Glomerular endothelial cell (primary cell): Measurements from ENCODE around the gene SIPA1L3. TPM values are rescaled to one million over a fixed set of nuclear protein-coding genes. Genes with fewer than 3 reads are reported as not detected.
"Not testable (repeated sequence)": the region's sequence is repeated elsewhere in the genome, so short reads cannot be mapped to it uniquely, and the experiment has no call there.

ENCODE experiments used
- DNase-seq: peaks from one replicate; pipeline ENCODE4 v3.0.0-alpha.2; 2011; ENCODE audit warnings: low read depth, low spot score; ENCODE audit errors: extremely low read depth
- total RNA-seq: library from RNA; depleted of rRNA; stranded (reverse); fragments of >200 nt; gene quantifications from 2 replicates; pipeline ENCODE4 v1.2.3, GENCODE V29; 2015

The SIPA1L3 gene
- total RNA-seq, 1 donor from 2014 or later = 64.8 TPM

DNA sequence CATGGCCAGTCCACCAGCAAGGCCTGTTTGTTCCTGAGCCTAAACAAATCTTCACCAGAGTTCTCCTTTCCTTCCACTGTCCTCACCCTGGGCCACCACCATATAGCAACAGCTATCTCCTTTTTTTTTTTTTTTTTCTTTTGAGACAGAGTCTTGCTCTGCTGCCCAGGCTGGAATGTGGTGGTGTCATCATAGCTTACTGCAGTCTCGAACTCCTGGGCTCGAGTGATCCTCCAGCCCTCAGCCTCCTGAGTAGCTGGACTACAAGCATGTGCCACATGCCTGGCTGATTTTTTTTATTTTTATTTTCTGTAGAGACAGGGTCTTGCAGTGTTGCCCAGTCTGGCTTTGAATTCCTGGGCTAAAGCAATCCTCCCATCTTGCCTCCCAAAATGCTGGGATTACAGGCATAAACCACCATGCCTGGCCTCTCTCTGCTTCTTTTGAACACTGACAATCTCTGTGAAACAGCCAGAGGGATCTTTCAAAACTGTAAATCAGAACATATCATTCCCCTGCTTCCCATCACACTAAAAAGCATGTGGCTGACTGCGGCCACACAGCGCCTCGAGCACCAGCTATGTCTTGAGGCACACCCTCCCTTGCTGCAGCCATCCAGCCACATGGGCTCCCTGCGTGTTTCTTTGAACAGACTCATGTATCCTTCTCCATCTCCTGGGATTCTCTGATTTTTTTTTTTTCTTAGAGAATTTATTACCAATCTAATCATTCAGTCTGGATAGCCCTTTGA lies 110.6 kb downstream of the SIPA1L3 start:
- no peak for DNase-seq

- DNase-seq = no peak
These were observed 111.8 kb downstream of the SIPA1L3 start for GRCh38 chr19:38018694-38019395.

DNA sequence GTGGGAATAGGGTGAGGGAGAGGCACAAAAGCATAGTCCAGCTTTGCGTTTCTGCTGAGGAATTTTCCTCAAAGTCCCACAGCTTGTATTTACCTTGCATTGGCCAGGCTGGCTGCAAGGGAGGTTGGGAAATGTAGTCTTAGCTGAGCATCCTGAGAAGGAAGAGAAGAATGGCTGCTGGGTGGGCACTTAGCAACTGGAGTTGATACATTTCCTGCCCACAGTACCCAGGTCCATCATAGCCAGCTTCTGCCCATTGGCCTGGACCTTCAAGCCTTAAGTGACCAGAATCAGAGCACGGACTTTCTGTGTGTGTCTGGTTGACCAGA lies 112.4 kb downstream of the SIPA1L3 start:
- DNase-seq = no peak

DNA sequence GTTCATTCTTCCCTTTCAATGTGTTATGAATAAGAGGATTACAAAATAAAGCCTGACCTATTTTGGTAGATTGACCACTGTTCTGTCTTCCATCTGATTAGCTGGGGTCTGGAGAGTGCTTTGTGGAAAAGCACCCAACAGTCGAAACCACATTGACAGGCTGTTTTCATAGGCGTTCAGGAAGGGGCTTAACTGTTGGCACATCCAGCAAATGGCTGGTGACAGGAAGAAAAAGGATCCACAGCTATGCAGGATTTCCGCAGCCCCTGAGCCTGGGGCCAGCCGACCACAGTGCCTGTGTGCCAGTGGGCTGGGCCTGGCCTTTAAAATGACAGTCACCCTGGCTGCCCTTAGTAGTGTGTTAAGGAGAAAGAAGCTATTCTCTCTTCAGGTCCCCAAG lies 113.3 kb downstream of the SIPA1L3 start:
- no peak for DNase-seq

DNA sequence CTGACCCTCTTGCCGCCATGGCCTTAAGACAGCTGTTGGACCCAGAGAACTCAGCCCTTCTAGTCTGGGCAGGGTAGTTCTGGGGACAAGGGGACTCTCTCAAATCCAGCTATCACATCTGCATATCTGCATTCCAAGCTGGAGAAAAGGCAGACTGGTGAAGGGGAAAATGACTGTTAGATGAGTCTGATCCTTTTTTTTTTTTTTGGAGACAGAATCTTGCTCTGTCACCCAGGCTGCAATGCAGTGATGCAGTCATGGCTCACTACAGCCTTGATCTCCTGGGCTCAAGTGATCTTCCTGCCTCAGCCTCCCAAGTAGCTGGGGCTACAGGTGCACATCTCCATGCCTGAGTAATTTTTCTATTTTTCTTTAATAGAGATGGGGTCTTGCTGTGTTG lies 114.3 kb downstream of the SIPA1L3 start:
- DNase-seq = no peak

DNA sequence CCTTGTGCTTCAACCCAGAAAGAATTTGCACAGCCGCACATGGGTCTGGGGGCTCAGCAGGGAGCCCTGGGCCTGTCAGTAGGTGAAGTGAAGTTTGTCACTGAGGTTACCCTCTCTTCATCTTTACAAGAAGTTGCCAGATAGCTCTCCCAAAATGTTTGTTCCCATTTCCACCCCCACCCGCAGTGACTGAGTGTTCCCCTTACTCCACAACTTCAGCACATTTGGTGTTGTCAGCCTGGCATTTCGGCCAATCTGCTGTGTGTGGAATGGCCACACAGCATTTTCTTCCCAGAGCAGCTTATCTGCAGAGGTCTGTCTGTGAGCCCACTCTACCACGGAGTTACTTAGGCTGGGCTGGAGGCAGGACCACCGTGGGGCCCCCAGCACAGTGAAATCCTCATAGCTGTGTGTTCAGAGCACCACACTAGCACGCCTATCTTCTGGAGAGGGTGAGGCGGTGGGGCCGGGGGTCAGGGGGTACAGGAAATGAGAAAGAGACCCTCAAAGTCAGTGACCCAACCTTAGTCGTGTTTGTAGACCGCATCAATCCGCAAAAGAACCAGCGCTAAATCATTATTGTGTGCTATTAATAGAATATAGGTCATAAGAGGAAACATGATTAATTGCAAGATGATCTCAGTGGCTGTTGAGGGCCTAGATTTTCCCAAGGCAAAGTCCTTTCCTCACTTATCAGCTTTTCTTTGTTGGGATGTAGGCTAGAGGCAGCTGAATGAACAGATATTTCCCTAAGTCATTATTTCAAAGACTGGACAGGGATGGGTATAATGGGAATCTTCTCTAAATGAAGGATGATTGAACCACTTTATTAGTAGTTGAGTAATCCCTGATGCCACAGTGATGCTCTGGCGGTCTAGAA lies 116.0 kb downstream of the SIPA1L3 start:
- no peak for DNase-seq

GRCh38 chr19:38023671-38024541 lies 116.9 kb downstream of the SIPA1L3 start:
- DNase-seq = no peak

DNA sequence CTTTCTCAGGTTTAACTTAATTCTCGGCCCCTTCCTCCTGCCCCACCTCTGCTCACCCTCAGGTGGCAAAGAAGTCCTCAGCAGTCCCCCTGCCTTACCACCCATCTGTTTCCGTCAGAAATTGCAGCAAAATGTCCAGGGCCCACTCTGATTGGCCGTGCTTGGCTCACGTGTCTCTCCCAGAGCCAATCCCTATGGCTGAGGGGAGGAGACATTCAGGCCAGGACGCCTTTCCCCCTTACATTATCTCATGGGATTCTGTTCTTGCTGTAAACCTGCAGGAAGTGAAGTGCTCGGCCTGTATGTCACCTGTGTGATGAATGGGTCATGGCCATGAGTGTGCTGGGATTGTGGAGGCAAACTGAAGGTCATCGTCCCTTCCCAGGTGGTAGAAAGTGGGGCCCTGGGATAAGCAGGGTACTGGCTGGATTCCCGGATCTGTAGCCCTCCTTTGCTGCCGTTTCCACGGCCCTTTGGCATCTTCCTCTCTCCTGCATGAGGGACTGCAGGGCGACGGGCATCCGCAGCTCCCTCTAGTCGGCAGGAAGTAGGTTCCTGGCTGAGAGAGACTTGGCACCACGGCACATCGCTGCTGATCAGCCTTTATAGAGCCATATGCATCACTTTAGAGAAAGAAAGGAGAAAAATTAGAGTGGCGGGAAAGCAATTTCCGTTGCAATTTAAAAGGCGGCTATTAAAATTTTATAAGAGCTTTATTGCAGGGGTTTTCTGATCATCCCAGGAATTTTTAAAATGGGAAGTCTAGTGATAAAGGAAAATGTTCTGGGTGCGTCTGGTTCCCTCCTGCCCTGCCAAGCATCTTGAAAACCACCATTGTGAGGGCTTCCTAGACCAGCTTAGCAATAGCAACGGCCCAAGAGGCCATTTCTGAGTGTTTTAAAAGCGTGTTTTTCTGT lies 118.2 kb downstream of the SIPA1L3 start:
- no peak for DNase-seq

DNA sequence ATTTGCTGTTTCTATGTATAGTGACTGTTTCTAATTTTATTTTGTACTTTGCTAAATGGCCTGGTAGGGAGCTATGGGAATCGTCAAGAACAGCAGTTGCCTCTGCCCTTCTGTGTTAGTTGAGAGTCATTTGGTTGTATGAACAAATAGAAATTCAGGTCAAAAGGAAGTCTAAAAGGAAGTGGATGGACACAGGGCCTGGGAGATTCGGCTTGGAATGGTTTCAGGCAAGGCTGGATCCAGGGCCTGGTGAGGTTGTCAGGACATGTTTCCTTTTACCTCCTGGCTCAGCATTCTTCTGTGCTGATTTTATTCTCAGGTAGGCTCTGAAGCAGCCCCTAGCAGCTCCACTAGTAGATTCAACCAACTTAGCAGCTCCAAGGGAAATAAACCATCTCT lies 118.9 kb downstream of the SIPA1L3 start:
- DNase-seq = no peak

DNA sequence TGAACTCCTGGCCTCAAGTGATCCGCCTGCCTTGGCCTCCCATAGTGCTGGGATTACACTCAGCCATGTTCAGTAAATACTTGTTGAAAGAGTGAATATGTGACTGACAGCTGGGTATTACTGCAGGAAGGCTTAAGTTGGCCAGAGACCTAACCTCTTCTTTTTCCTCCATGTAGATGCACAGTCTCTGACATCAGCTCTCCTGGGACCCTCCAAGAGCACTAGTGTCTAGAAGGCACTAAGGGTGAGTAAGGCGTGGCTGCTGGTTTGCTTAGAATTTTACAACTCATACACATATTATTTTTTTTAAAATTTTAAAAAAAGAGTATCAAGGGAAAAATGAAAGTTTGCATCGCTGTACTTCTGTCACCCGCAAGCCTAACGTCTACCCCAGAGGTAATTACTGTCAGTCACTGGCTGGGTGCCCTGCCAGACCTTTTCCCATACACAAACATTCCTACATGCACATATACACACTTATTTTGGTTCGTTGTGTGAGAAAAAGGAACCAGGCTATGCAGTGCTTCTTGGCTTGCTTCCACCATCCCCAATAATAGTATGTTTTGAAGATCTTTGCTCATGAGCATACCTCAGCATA lies 122.0 kb downstream of the SIPA1L3 start:
- DNase-seq = no peak

DNA sequence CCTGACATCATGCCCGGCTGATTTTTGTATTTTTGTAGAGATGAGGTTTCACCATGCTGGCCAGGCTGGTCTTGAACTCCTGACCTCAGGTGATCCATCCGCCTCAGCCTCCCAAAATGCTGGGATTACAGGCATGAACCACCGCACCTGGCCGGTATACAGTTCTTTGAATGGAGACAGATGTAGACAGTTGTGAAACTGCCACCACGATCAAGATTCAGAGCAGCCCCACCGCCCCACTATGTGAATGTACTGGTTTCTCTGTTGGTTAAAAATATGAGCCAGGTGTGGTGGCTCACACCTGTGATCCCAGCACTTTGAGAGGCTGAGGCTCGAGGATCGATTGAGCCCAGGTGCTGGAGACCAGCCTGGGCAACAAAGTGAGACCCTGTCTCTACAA lies 123.0 kb downstream of the SIPA1L3 start:
- DNase-seq = not testable (repeated sequence)

- DNase-seq = no peak
These were observed 123.8 kb downstream of the SIPA1L3 start for GRCh38 chr19:38030686-38031422.

GRCh38 chr19:38031423-38031770 lies 124.4 kb downstream of the SIPA1L3 start:
- peak; percentile 72 for DNase-seq

- DNase-seq = no peak
These were observed 125.1 kb downstream of the SIPA1L3 start for GRCh38 chr19:38032151-38032550.

DNA sequence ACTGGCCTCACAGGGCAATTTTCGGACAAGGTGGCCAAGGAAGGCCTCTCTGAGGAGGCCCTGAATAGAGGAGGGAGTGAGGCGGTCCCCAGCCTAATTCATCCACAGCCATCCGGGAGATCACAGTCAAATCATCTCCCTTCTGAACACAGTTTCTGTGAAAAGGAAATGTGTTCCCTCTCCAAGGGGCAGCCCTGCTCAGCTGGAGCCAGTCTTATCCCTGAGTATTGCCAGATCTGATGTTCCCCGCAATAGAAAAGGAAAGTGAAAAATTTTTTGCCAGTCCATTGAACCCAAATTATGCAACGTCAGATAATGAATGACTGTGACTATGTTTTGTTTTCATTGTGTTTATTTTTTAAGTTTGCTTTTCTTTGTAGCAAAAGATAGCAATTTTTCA lies 125.9 kb downstream of the SIPA1L3 start:
- no peak for DNase-seq

- no peak for DNase-seq
These were observed 126.9 kb downstream of the SIPA1L3 start for GRCh38 chr19:38033658-38034491.

DNA sequence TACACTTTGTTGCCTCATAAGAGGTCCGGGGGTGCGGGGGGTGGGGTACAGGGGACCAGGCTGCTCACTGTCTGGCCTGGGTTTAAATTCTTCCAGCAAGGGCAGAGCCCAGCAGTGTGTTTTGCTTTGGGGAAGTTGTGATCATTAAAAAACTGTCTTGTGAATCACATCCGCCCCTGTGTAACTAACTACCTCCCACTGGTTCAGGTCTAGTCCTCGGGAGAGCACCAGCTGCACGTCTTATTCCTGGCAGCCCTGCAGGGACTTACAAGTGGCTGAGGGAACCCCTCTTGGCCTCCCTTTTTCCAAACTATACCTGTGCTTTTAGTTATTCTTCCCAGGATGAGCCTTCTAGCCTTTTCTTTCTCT lies 127.5 kb downstream of the SIPA1L3 start:
- DNase-seq = no peak
